Right lobe of liver (tissue), 4 donors: ENCODE measurements around the gene ZC3H12D.

Experiments
- CTCF ChIP-seq, 4 donors: fragments of 200-600 bp in 3 of 4; fragments of 450-650 bp in 1 of 4; IDR thresholded peaks; one replicate each; pipeline versions ENCODE4 v1.5.1 to v1.8.0; 2016 to 2022; ENCODE audit warnings: antibody characterized with exemption in 4 of 4, mild to moderate bottlenecking in 2 of 4
- POLR2A ChIP-seq: fragments of 450-650 bp; IDR thresholded peaks from one replicate; pipeline ENCODE4 v1.6.1; 2017; ENCODE audit warnings: antibody characterized with exemption, mild to moderate bottlenecking
- donor health status: DM: no; HTN: no; CAD: no.
- donor health status: DM: no; HTN: no; CAD: no.
- donor health status: DM: no; HTN: yes; CAD: no.

- TF ChIP-seq CTCF (IDR thresholded peaks at IDR 0.05), result no peak
- no peak for TF ChIP-seq POLR2A
Observed at GRCh38 chr6:149474108-149474935, 10.5 kb downstream of the ZC3H12D start.
